ENCODE data around the gene ANXA6. TPM values are rescaled to one million over a fixed set of nuclear protein-coding genes. Genes with fewer than 3 reads are reported as not detected.

Gene ANXA6
- total RNA-seq, 3 donors from 2014 or later (not counting 1 experiment from before 2014, with no cell fraction given): 504 to 629 (median 535) TPM

GRCh38 chr5:151156507-151157420 is 815 bp downstream of the ANXA6 start:
- Mint-ChIP-seq H3K9me3 (no peaks in the 10 kb centered on the region), H3K4me1 (peaks cover 67 to 69% of the 10 kb centered on the region in 2 donors), H3K4me3 (peak overlapping the region; percentile 96), H3K36me3 (no peaks in the 10 kb centered on the region), H3K27me3 (ENCODE audit: low read depth in 2 of 2) (no peaks in the 10 kb centered on the region), H3K27ac (peak overlapping the region; percentile 80 to 95)
- intact Hi-C loops (cut with micrococcal nuclease): loop anchor here (1.0 to 10.0 kb wide), 3 partner anchors 17 to 81 kb away; no protein-coding TSS in a partner anchor
- Histone ChIP-seq H3K27me3 (ENCODE audit: control insufficient read depth, insufficient read depth, low read length) (no peaks in the 10 kb centered on the region), H3K36me3 (ENCODE audit: control insufficient read depth, insufficient read depth, low read length) (peaks cover 4% of the 10 kb centered on the region), H3K4me1 (ENCODE audit: control insufficient read depth, insufficient read depth, low read length) (peaks cover 63% of the 10 kb centered on the region), H3K4me3 (ENCODE audit: low read length) (peak overlapping the region; percentile 95), H3K27ac (ENCODE audit: low read length) (peak overlapping the region; percentile 80), H3K9me3 (ENCODE audit: control insufficient read depth, insufficient read depth, low read length) (no peaks in the 10 kb centered on the region)
- TF ChIP-seq, protein P1, sequence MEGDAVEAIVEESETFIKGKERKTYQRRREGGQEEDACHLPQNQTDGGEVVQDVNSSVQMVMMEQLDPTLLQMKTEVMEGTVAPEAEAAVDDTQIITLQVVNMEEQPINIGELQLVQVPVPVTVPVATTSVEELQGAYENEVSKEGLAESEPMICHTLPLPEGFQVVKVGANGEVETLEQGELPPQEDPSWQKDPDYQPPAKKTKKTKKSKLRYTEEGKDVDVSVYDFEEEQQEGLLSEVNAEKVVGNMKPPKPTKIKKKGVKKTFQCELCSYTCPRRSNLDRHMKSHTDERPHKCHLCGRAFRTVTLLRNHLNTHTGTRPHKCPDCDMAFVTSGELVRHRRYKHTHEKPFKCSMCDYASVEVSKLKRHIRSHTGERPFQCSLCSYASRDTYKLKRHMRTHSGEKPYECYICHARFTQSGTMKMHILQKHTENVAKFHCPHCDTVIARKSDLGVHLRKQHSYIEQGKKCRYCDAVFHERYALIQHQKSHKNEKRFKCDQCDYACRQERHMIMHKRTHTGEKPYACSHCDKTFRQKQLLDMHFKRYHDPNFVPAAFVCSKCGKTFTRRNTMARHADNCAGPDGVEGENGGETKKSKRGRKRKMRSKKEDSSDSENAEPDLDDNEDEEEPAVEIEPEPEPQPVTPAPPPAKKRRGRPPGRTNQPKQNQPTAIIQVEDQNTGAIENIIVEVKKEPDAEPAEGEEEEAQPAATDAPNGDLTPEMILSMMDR (IDR thresholded peaks at IDR 0.05): no peak
- 10% methylated on average over 20 of the region's 20 CpGs for WGBS (ENCODE audit: insufficient coverage)
- DNase-seq (peak; percentile 19 to 54), ATAC-seq (peak; percentile 19 to 27 (median 21))

DNA sequence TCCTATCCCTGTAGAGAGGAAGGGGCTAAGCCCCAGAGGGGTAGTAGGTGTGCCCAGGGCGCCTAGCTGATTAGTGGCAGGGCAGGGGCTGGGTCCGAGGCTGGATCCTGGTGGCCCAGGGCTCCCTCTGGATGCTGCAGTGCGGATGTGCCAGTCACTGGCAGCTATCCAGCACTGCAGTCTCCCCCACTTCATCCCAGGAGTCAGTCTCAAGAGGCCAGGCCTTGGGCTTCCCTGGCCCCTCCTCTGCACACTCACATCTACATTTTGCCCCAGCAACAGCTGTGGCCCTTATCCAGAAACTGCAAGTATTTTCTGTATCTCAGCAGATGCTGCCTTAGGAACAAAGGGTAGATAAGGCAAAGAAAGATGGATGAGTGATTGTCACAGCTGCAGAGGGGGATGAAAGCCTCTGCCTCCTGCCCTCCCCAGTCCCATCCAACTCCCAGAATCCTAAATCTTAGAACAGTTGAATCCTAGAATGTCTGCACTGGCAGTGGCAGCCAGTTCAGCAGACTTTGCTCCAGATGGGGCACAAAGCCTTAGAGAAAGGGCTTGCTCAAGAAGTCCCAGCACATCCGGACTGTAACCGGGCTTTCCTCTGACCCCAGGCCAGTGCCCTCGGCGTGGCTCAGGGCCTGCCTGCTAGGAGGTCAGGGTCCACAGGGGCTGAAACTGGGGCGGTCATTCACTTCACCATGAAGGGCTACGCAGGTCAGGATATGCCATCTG is 1.6 kb downstream of the ANXA6 start:
- ATAC-seq (peak in 1 of 3 donors; percentile 5), DNase-seq (peak in 1 of 2 donors; percentile 49)
- Mint-ChIP-seq H3K27ac (peak overlapping the region; percentile 80 to 95), H3K4me3 (peak overlapping the region; percentile 96), H3K4me1 (peaks cover 75 to 77% of the 10 kb centered on the region in 2 donors), H3K9me3 (no peaks in the 10 kb centered on the region), H3K27me3 (ENCODE audit: low read depth in 2 of 2) (no peaks in the 10 kb centered on the region), H3K36me3 (no peaks in the 10 kb centered on the region)
- Histone ChIP-seq H3K4me3 (ENCODE audit: low read length) (peak overlapping the region; percentile 95), H3K4me1 (ENCODE audit: control insufficient read depth, insufficient read depth, low read length) (peaks cover 71% of the 10 kb centered on the region), H3K27me3 (ENCODE audit: control insufficient read depth, insufficient read depth, low read length) (no peaks in the 10 kb centered on the region), H3K36me3 (ENCODE audit: control insufficient read depth, insufficient read depth, low read length) (peaks cover 4% of the 10 kb centered on the region), H3K27ac (ENCODE audit: low read length) (peak overlapping the region; percentile 80), H3K9me3 (ENCODE audit: control insufficient read depth, insufficient read depth, low read length) (no peaks in the 10 kb centered on the region)
- WGBS (ENCODE audit: insufficient coverage): 21% methylated on average over 9 of the region's 9 CpGs
- TF ChIP-seq, protein P1 (IDR thresholded peaks at IDR 0.05): no peak
- intact Hi-C loops (cut with micrococcal nuclease): loop anchor here (5.0 to 10.0 kb wide), 2 partner anchors 59 to 81 kb away; no protein-coding TSS in a partner anchor

- Mint-ChIP-seq H3K4me1 (peaks cover 83 to 85% of the 10 kb centered on the region in 2 donors), H3K27me3 (ENCODE audit: low read depth in 2 of 2) (no peaks in the 10 kb centered on the region), H3K27ac (peak overlapping the region; percentile 80 to 95), H3K4me3 (peak overlapping the region; percentile 96), H3K9me3 (no peaks in the 10 kb centered on the region), H3K36me3 (no peaks in the 10 kb centered on the region)
- TF ChIP-seq, protein P1 (IDR thresholded peaks at IDR 0.05): no peak
- 9% methylated on average over 9 of the region's 9 CpGs for WGBS (ENCODE audit: insufficient coverage)
- peak overlapping the region; percentile 80 for H3K27ac ChIP-seq (ENCODE audit: low read length)
- peaks cover 79% of the 10 kb centered on the region for H3K4me1 ChIP-seq (ENCODE audit: control insufficient read depth, insufficient read depth, low read length)
- peaks cover 4% of the 10 kb centered on the region for H3K36me3 ChIP-seq (ENCODE audit: control insufficient read depth, insufficient read depth, low read length)
- no peaks in the 10 kb centered on the region for H3K27me3 ChIP-seq (ENCODE audit: control insufficient read depth, insufficient read depth, low read length)
- intact Hi-C loops (cut with micrococcal nuclease): loop anchor here (5.0 to 10.0 kb wide), 2 partner anchors 60 to 82 kb away; no protein-coding TSS in a partner anchor
- H3K9me3 ChIP-seq (ENCODE audit: control insufficient read depth, insufficient read depth, low read length): no peaks in the 10 kb centered on the region
- H3K4me3 ChIP-seq (ENCODE audit: low read length): peak overlapping the region; percentile 95
- DNase-seq (peak; percentile 28 to 85), ATAC-seq (peak; percentile 27 to 57 (median 36))
Measured at GRCh38 chr5:151154931-151155774, 2.4 kb downstream of the ANXA6 start.

All from natural killer cell (primary cell).